NCI-H2171 (cell line): ENCODE results near the gene NT5M.
A peak's percentile ranks its signal among the peaks of the same experiment; 100 is the strongest.
"Not testable (repeated sequence)": the region's sequence is repeated elsewhere in the genome, so short reads cannot be mapped to it uniquely, and the experiment has no call there.

Experiments used
- DNase-seq: peaks from one replicate; lab custom pipeline; 2025; lab: John Stamatoyannopoulos, UW

Gene NT5M

GRCh38 chr17:17303010-17303846 is at the start of gene NT5M:
TSS of gene NT5M (plus strand) at chr17:17303373. CDS start at chr17:17303551, 178 bp downstream.
- DNase-seq, result peak; percentile 83

- DNase-seq, result no peak
Observed at GRCh38 chr17:17253406-17253805, 49.8 kb upstream of the NT5M start.

GRCh38 chr17:17254036-17254435 is 49.1 kb upstream of the NT5M start:
- DNase-seq, result no peak

GRCh38 chr17:17255689-17256088 is 47.5 kb upstream of the NT5M start:
- not testable (repeated sequence) for DNase-seq

- DNase-seq, result no peak
Observed at GRCh38 chr17:17256316-17256715, 46.9 kb upstream of the NT5M start.

- DNase-seq, result no peak
Observed at GRCh38 chr17:17258011-17258410, 45.2 kb upstream of the NT5M start.

GRCh38 chr17:17258998-17259397 is 44.2 kb upstream of the NT5M start:
- DNase-seq, result no peak

GRCh38 chr17:17264430-17264829 is 38.7 kb upstream of the NT5M start:
- DNase-seq, result no peak

GRCh38 chr17:17269926-17270773 is 33.0 kb upstream of the NT5M start:
- no peak for DNase-seq

GRCh38 chr17:17275971-17276370 is 27.2 kb upstream of the NT5M start:
- no peak for DNase-seq

- not testable (repeated sequence) for DNase-seq
Observed at GRCh38 chr17:17277431-17277830, 25.7 kb upstream of the NT5M start.

- DNase-seq, result no peak
Observed at GRCh38 chr17:17279316-17279715, 23.9 kb upstream of the NT5M start.

GRCh38 chr17:17280613-17281549 is 22.3 kb upstream of the NT5M start, which contains the start of gene COPS3:
TSS of gene COPS3 (minus strand) at chr17:17281246. CDS start at chr17:17281186, 60 bp downstream.
- peak; percentile 98 for DNase-seq

- DNase-seq, result no peak
Observed at GRCh38 chr17:17285951-17286350, 17.2 kb upstream of the NT5M start.

GRCh38 chr17:17289086-17289485 is 14.1 kb upstream of the NT5M start:
- DNase-seq, result no peak

GRCh38 chr17:17289701-17290100 is 13.5 kb upstream of the NT5M start:
- DNase-seq, result no peak

GRCh38 chr17:17295141-17295540 is 8.0 kb upstream of the NT5M start:
- DNase-seq, result no peak

- DNase-seq, result no peak
Observed at GRCh38 chr17:17297217-17297616, 6.0 kb upstream of the NT5M start.

GRCh38 chr17:17298108-17298507 is 5.1 kb upstream of the NT5M start:
- no peak for DNase-seq

- DNase-seq, result no peak
Observed at GRCh38 chr17:17300624-17301568, 2.3 kb upstream of the NT5M start.

- DNase-seq, result not testable (repeated sequence)
Observed at GRCh38 chr17:17301659-17302058, 1.5 kb upstream of the NT5M start.
